ENCODE data around the gene MLC1. TPM values are rescaled to one million over a fixed set of nuclear protein-coding genes. Genes with fewer than 3 reads are reported as not detected.

MLC1 gene
- total RNA-seq, 1 donor from 2014 or later: not detected

- Histone ChIP-seq H3K4me1 (no peaks in the 10 kb centered on the region), H3F3A (ENCODE audit: low read depth) (no peaks in the 10 kb centered on the region), H3K27me3 (peaks cover 10% of the 10 kb centered on the region), H4K20me1 (ENCODE audit: low read depth) (no peaks in the 10 kb centered on the region), H3K79me2 (ENCODE audit: low read depth) (no peaks in the 10 kb centered on the region), H3K27ac (no peak overlapping the region), H3K36me3 (no peaks in the 10 kb centered on the region), H3K9me3 (ENCODE audit: low read depth) (no peaks in the 10 kb centered on the region), H3K4me2 (no peak overlapping the region), H3K4me3 (no peak overlapping the region), H2AFZ (replicated peaks) (no peak overlapping the region), H3K9ac (no peak overlapping the region)
- no peaks in the 10 kb centered on the region for H3K27me3 Mint-ChIP-seq (ENCODE audit: insufficient read depth, low read depth)
- no peak overlapping the region for H3K27ac Mint-ChIP-seq
- no peak for DNase-seq (ENCODE audit: low spot score)
- peaks cover 11% of the 10 kb centered on the region for H3K9me3 Mint-ChIP-seq
- H3K4me1 Mint-ChIP-seq: peaks cover 9% of the 10 kb centered on the region
- no peak for TF ChIP-seq EZH2 (IDR thresholded peaks at IDR 0.05)
- no peak for TF ChIP-seq EZH2phosphoT487 (IDR thresholded peaks at IDR 0.05)
- no peak for TF ChIP-seq CTCF (IDR thresholded peaks at IDR 0.05)
- no peak overlapping the region for H3K4me3 Mint-ChIP-seq
- no peaks in the 10 kb centered on the region for H3K36me3 Mint-ChIP-seq
These were observed 49.9 kb downstream of the MLC1 start for GRCh38 chr22:50035131-50035881.

GRCh38 chr22:50034126-50035081 is 50.8 kb downstream of the MLC1 start:
- Histone ChIP-seq H3K79me2 (ENCODE audit: low read depth) (no peaks in the 10 kb centered on the region), H4K20me1 (ENCODE audit: low read depth) (no peaks in the 10 kb centered on the region), H3K27me3 (peaks cover 18% of the 10 kb centered on the region), H3K4me1 (no peaks in the 10 kb centered on the region), H3K4me2 (no peak overlapping the region), H3K27ac (no peak overlapping the region), H3K9ac (no peak overlapping the region), H3K36me3 (no peaks in the 10 kb centered on the region), H2AFZ (replicated peaks) (no peak overlapping the region), H3F3A (ENCODE audit: low read depth) (no peaks in the 10 kb centered on the region), H3K4me3 (no peak overlapping the region), H3K9me3 (ENCODE audit: low read depth) (no peaks in the 10 kb centered on the region)
- Mint-ChIP-seq H3K36me3 (no peaks in the 10 kb centered on the region), H3K4me1 (peaks cover 9% of the 10 kb centered on the region), H3K9me3 (peaks cover 7% of the 10 kb centered on the region), H3K27ac (peak overlapping the region; percentile 50), H3K27me3 (ENCODE audit: insufficient read depth, low read depth) (peaks cover 4% of the 10 kb centered on the region), H3K4me3 (no peak overlapping the region)
- no peak for DNase-seq (ENCODE audit: low spot score)
- TF ChIP-seq EZH2 (IDR thresholded peaks at IDR 0.05): no peak
- TF ChIP-seq EZH2phosphoT487 (IDR thresholded peaks at IDR 0.05): no peak
- TF ChIP-seq CTCF (IDR thresholded peaks at IDR 0.05): no peak

GRCh38 chr22:50032941-50033601 is 52.2 kb downstream of the MLC1 start:
- no peak overlapping the region for H3K27ac ChIP-seq
- no peaks in the 10 kb centered on the region for H3K36me3 ChIP-seq
- H3K4me3 ChIP-seq: no peak overlapping the region
- H3K4me1 Mint-ChIP-seq: peaks cover 9% of the 10 kb centered on the region
- no peaks in the 10 kb centered on the region for H3K9me3 Mint-ChIP-seq
- no peak overlapping the region for H3K9ac ChIP-seq
- no peak overlapping the region for H3K4me3 Mint-ChIP-seq
- TF ChIP-seq CTCF (IDR thresholded peaks at IDR 0.05) (no peak), EZH2 (IDR thresholded peaks at IDR 0.05) (no peak), EZH2phosphoT487 (IDR thresholded peaks at IDR 0.05) (no peak)
- H3F3A ChIP-seq (ENCODE audit: low read depth): no peaks in the 10 kb centered on the region
- no peaks in the 10 kb centered on the region for H3K9me3 ChIP-seq (ENCODE audit: low read depth)
- no peak for DNase-seq (ENCODE audit: low spot score)
- peaks cover 24% of the 10 kb centered on the region for H3K27me3 ChIP-seq
- no peaks in the 10 kb centered on the region for H3K79me2 ChIP-seq (ENCODE audit: low read depth)
- H3K36me3 Mint-ChIP-seq: no peaks in the 10 kb centered on the region
- H4K20me1 ChIP-seq (ENCODE audit: low read depth): no peaks in the 10 kb centered on the region
- H3K4me2 ChIP-seq: no peak overlapping the region
- H3K4me1 ChIP-seq: no peaks in the 10 kb centered on the region
- peaks cover 6% of the 10 kb centered on the region for H3K27me3 Mint-ChIP-seq (ENCODE audit: insufficient read depth, low read depth)
- H3K27ac Mint-ChIP-seq: no peak overlapping the region
- no peak overlapping the region for H2AFZ ChIP-seq (replicated peaks)

Data from neural progenitor cell (in vitro differentiated cells).